NB4 (cell line): ENCODE measurements around the gene FAM222A.

ENCODE experiments used
- DNase-seq: peaks from one replicate; pipeline ENCODE4 v3.0.0; 2010; ENCODE audit warnings: low read depth
- H3K4me3 ChIP-seq: one replicate; pipeline ENCODE4 v1.5.1; 2011; ENCODE audit warnings: mild to moderate bottlenecking, low read depth, low read length, moderate library complexity
- MYC ChIP-seq: IDR thresholded peaks from 2 replicates; pipeline ENCODE4 v1.6.1; 2011; ENCODE audit warnings: low read depth, low read length
- POLR2A ChIP-seq: IDR thresholded peaks from 2 replicates; pipeline ENCODE4 v1.6.1; 2011; ENCODE audit warnings: mild to moderate bottlenecking; ENCODE audit not compliant: insufficient read length; ENCODE audit errors: extremely low read depth
- TF ChIP-seq, protein P1 (sequence below): IDR thresholded peaks from 2 replicates; pipeline ENCODE4 v1.6.1; 2011; ENCODE audit warnings: low read depth, low read length
- TF ChIP-seq, protein P2 (sequence below): IDR thresholded peaks from one replicate; pipeline ENCODE4 v1.5.1; 2012; ENCODE audit warnings: low read depth, low read length

Gene FAM222A

DNA sequence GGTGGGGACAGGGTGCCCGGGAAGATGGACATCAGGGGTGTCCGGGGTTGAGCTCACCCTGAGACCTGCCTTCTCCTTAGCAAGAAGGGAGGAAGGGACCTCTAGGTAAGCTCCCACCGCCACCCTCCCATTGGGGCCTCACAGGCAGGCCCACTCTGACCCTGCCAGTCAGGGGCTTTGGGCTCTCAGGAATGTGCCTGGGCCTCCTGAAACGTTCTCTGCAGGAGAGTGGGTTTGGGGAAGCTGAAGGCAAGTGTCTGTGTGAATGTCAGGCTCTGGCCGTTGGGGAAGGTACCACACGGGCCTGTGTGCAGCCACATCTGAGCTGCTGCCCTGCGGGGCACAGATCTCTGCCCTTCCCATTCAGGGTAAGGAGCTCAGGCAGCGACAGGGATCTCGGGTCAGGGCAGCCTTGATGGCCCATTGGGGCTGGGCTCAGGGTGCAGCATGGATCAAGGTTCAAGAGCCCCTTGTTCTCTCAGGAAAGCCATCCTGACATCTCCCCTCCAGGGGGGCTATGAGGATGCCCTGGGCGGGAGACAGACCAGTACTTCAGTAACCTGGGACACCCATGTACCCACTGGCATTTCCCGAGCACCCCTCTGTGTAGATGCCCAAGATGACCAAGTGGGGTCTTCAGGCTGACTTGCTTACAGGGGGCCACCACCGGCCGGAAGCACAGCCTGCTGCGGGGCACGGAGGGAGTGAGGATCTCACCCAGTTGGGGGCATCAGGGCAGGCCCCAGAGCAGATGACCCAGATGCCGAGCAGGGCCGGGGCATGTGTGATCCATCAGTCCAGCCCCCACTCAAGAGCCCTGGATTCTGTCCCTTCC, 29.7 kb downstream of the FAM222A start:
- no peak for TF ChIP-seq POLR2A
- TF ChIP-seq MYC = no peak
- TF ChIP-seq, protein P1, sequence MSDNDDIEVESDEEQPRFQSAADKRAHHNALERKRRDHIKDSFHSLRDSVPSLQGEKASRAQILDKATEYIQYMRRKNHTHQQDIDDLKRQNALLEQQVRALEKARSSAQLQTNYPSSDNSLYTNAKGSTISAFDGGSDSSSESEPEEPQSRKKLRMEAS = no peak
- TF ChIP-seq, protein P2, sequence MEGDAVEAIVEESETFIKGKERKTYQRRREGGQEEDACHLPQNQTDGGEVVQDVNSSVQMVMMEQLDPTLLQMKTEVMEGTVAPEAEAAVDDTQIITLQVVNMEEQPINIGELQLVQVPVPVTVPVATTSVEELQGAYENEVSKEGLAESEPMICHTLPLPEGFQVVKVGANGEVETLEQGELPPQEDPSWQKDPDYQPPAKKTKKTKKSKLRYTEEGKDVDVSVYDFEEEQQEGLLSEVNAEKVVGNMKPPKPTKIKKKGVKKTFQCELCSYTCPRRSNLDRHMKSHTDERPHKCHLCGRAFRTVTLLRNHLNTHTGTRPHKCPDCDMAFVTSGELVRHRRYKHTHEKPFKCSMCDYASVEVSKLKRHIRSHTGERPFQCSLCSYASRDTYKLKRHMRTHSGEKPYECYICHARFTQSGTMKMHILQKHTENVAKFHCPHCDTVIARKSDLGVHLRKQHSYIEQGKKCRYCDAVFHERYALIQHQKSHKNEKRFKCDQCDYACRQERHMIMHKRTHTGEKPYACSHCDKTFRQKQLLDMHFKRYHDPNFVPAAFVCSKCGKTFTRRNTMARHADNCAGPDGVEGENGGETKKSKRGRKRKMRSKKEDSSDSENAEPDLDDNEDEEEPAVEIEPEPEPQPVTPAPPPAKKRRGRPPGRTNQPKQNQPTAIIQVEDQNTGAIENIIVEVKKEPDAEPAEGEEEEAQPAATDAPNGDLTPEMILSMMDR = no peak
- no peak overlapping the region for H3K4me3 ChIP-seq
- DNase-seq = no peak

GRCh38 chr12:109744026-109744425, 30.4 kb downstream of the FAM222A start:
- H3K4me3 ChIP-seq = no peak overlapping the region
- TF ChIP-seq, protein P2 = no peak
- TF ChIP-seq, protein P1 = no peak
- TF ChIP-seq MYC (no peak), POLR2A (no peak)
- no peak for DNase-seq

DNA sequence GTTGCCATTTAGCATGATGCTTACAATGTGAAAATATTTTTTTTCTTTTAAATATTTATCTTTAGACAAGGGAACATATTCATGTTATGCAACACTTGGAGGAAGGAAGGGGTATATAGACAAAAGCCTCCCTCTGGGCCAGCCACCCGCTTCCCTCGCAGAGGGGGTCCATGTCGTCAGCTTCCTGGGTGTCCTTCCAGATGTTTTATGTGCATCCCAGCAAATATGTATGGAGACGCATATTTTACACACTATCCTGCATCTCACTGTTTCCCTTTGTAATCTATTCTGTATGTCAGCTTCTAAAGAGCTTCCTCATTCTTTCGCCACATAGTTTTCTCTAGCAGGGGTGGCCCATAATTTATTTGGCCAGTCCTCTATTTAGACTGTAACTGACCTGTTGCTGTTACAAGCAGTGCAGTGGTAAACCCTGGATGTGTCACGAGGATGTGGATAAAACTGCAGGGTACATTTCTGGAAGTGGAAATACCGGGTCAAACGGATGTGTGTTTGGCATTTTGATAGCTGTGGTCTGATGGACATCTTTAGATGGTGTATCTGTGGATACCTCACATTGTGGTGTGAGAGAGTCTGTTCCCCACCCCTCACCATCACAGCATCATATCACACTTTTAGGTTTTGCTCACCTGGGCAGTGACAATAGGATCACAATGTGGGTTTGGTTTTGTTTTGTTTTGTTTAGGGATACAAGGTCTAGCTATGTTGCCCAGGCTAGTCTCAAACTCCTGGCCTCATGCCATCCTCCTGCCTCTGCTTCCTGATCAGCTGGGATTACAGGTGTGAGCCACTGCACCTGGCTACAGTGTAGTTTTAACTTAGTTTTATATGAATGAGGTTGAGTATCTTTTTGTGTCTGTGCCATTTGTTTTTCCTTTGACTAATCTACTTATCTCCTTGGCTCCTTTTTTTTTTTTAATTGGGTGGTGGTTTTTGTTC, 31.6 kb downstream of the FAM222A start:
- peak; percentile 61 for DNase-seq
- H3K4me3 ChIP-seq = no peak overlapping the region
- TF ChIP-seq, protein P2 = no peak

DNA sequence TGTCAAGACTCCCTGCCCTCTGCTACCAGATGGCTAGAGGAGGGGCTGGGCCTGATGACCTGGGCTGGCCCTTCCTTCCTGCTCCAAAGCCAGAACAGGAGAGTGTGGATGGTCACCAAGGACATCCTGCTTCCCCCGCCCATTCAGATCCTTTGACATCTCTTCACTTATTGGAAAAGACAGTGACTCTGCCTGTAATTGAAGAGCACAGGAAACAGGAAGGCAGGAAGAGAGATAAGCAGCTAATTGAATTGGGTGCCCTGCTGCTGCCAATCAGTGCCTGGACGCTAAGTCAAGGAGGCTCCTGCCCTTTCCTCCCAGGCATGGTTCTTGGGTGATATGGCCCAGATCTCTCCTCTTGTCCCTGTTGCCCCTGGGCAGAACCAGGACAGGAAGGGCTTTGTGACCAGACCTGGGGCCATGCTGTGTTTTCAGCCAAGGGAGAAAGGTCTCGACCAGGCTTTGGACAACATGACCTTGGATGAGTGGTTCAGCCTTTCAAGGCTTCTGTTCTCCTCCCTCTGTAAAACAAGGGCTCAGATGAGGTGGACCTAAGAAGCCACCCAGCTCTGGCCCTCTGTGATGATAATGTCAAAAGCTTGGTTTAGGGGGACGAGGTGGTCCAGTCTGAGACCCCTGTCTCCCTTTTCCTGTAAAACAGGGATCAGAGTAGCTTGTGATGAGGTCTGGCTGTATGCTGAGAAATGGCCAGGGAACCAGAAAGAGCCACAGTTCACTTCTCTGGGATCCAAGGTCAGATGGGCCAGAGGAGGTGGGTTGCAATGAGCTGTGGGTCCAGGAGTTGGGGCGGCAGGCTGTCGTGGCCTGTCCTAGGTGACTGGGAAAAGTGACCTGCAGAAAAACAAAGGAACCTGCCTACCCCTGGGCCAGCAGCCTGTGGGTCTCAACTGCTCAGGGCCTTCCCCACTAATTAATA, 38.8 kb downstream of the FAM222A start:
- no peak overlapping the region for H3K4me3 ChIP-seq
- DNase-seq = no peak
- TF ChIP-seq MYC (no peak), POLR2A (no peak)
- TF ChIP-seq, protein P1 = no peak
- TF ChIP-seq, protein P2 = no peak

DNA sequence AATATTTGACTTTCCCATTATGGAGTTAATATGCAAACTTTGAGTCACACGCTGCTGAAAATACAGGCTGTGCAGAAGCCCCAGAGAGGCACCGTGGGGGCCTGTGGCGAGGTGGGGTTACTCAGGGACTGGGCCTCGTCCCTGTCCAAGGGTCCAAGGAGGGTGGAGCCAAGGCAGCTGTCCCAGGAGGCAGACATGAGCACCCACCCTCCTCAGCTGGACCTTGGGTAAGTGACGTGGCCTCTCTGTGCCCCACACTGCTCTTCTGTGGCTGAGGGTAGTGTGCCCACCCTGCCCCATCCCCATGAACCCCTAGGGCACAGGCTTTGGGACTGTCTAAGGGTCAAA, 39.4 kb downstream of the FAM222A start:
- DNase-seq = no peak
- H3K4me3 ChIP-seq = no peak overlapping the region
- TF ChIP-seq POLR2A (no peak), MYC (no peak)
- TF ChIP-seq, protein P2 = no peak
- TF ChIP-seq, protein P1 = no peak
